T-helper 1 cell treated with Interleukin-12 subunit alpha and Interleukin-12 subunit beta and Interleukin-4 antibody, amounts not matched to agents 30 μg/mL and 1 μg/mL, for 36 hours (primary cell): Measurements from ENCODE around the gene ZNF41.
"Not testable (repeated sequence)": the region's sequence is repeated elsewhere in the genome, so short reads cannot be mapped to it uniquely, and the experiment has no call there.

Source experiments
- H3K27ac Mint-ChIP-seq: one replicate; pipeline ENCODE4 v1.8.0; 2021; ENCODE audit warnings: mild to moderate bottlenecking, mixed read lengths
- H3K27me3 Mint-ChIP-seq: one replicate; pipeline ENCODE4 v1.8.0; 2021; ENCODE audit warnings: low read depth, mixed read lengths
- H3K36me3 Mint-ChIP-seq: one replicate; pipeline ENCODE4 v1.8.0; 2021; ENCODE audit warnings: low read depth, mixed read lengths
- H3K4me1 Mint-ChIP-seq: one replicate; pipeline ENCODE4 v1.8.0; 2021; ENCODE audit warnings: low read depth, mixed read lengths
- H3K4me3 Mint-ChIP-seq: one replicate; pipeline ENCODE4 v1.8.0; 2021; ENCODE audit warnings: mild to moderate bottlenecking, moderate library complexity, mixed read lengths
- H3K9me3 Mint-ChIP-seq: one replicate; pipeline ENCODE4 v1.8.0; 2021; ENCODE audit warnings: mixed read lengths

The ZNF41 gene

GRCh38 chrX:47501226-47502074 lies 18.4 kb upstream of the ZNF41 start:
- Mint-ChIP-seq H3K36me3 (no peaks in the 10 kb centered on the region), H3K27ac (no peak overlapping the region), H3K4me3 (no peak overlapping the region)

GRCh38 chrX:47500554-47500953 lies 17.5 kb upstream of the ZNF41 start:
- H3K9me3 Mint-ChIP-seq, result no peaks in the 10 kb centered on the region
- no peaks in the 10 kb centered on the region for H3K27me3 Mint-ChIP-seq
- peaks cover 5% of the 10 kb centered on the region for H3K4me1 Mint-ChIP-seq
- no peaks in the 10 kb centered on the region for H3K36me3 Mint-ChIP-seq
- H3K4me3 Mint-ChIP-seq, result no peak overlapping the region
- no peak overlapping the region for H3K27ac Mint-ChIP-seq

More at GRCh38 chrX:47501226-47502074, 18.4 kb upstream of the ZNF41 start:
- Mint-ChIP-seq H3K4me1 (peaks cover 3% of the 10 kb centered on the region), H3K27me3 (no peaks in the 10 kb centered on the region), H3K9me3 (no peaks in the 10 kb centered on the region)

GRCh38 chrX:47499293-47499692 lies 16.3 kb upstream of the ZNF41 start:
- Mint-ChIP-seq H3K9me3 (no peaks in the 10 kb centered on the region), H3K27me3 (no peaks in the 10 kb centered on the region), H3K27ac (no peak overlapping the region), H3K4me3 (no peak overlapping the region), H3K36me3 (no peaks in the 10 kb centered on the region), H3K4me1 (peaks cover 5% of the 10 kb centered on the region)

GRCh38 chrX:47498411-47498810 lies 15.4 kb upstream of the ZNF41 start:
- Mint-ChIP-seq H3K27me3 (no peaks in the 10 kb centered on the region), H3K27ac (no peak overlapping the region), H3K36me3 (no peaks in the 10 kb centered on the region), H3K9me3 (no peaks in the 10 kb centered on the region), H3K4me1 (peaks cover 5% of the 10 kb centered on the region), H3K4me3 (no peak overlapping the region)

- Mint-ChIP-seq H3K4me1 (peaks cover 5% of the 10 kb centered on the region), H3K36me3 (no peaks in the 10 kb centered on the region), H3K4me3 (no peak overlapping the region), H3K9me3 (no peaks in the 10 kb centered on the region), H3K27ac (no peak overlapping the region), H3K27me3 (no peaks in the 10 kb centered on the region)
Measured at GRCh38 chrX:47497271-47497888, 14.4 kb upstream of the ZNF41 start.

GRCh38 chrX:47492133-47492532 lies 9.1 kb upstream of the ZNF41 start:
- not testable (repeated sequence) for H3K36me3 Mint-ChIP-seq, H3K4me3 Mint-ChIP-seq, H3K27ac Mint-ChIP-seq, H3K4me1 Mint-ChIP-seq, H3K27me3 Mint-ChIP-seq, H3K9me3 Mint-ChIP-seq

GRCh38 chrX:47489507-47490275 lies 6.7 kb upstream of the ZNF41 start:
- Mint-ChIP-seq H3K4me3 (no peak overlapping the region), H3K9me3 (no peaks in the 10 kb centered on the region), H3K4me1 (peaks cover 6% of the 10 kb centered on the region), H3K27me3 (no peaks in the 10 kb centered on the region), H3K27ac (no peak overlapping the region), H3K36me3 (no peaks in the 10 kb centered on the region)

GRCh38 chrX:47484885-47485284 lies 1.9 kb upstream of the ZNF41 start:
- no peak overlapping the region for H3K4me3 Mint-ChIP-seq
- no peaks in the 10 kb centered on the region for H3K9me3 Mint-ChIP-seq
- no peak overlapping the region for H3K27ac Mint-ChIP-seq
- peaks cover 28% of the 10 kb centered on the region for H3K4me1 Mint-ChIP-seq
- H3K27me3 Mint-ChIP-seq, result no peaks in the 10 kb centered on the region
- peaks cover 3% of the 10 kb centered on the region for H3K36me3 Mint-ChIP-seq

GRCh38 chrX:47483306-47484268 lies 565 bp upstream of the ZNF41 start:
- H3K9me3 Mint-ChIP-seq, result no peaks in the 10 kb centered on the region
- H3K27me3 Mint-ChIP-seq, result no peaks in the 10 kb centered on the region

GRCh38 chrX:47482065-47482511 lies 934 bp downstream of the ZNF41 start:
- peaks cover 9% of the 10 kb centered on the region for H3K36me3 Mint-ChIP-seq
- H3K4me1 Mint-ChIP-seq, result peaks cover 32% of the 10 kb centered on the region
- peak overlapping the region; percentile 99 for H3K4me3 Mint-ChIP-seq
- H3K9me3 Mint-ChIP-seq, result no peaks in the 10 kb centered on the region
- H3K27ac Mint-ChIP-seq, result peak overlapping the region; percentile 95
- H3K27me3 Mint-ChIP-seq, result no peaks in the 10 kb centered on the region

More at GRCh38 chrX:47483306-47484268, 565 bp upstream of the ZNF41 start:
- peak overlapping the region; percentile 99 for H3K4me3 Mint-ChIP-seq
- H3K36me3 Mint-ChIP-seq, result peaks cover 3% of the 10 kb centered on the region
- H3K4me1 Mint-ChIP-seq, result peaks cover 28% of the 10 kb centered on the region
- peak overlapping the region; percentile 95 for H3K27ac Mint-ChIP-seq

- Mint-ChIP-seq H3K36me3 (peaks cover 12% of the 10 kb centered on the region), H3K27ac (no peak overlapping the region), H3K4me1 (peaks cover 32% of the 10 kb centered on the region), H3K4me3 (peak overlapping the region; percentile 99), H3K9me3 (no peaks in the 10 kb centered on the region), H3K27me3 (no peaks in the 10 kb centered on the region)
Measured at GRCh38 chrX:47481160-47481559, 1.9 kb downstream of the ZNF41 start.

GRCh38 chrX:47480576-47480975 lies 2.4 kb downstream of the ZNF41 start:
- Mint-ChIP-seq H3K27ac (no peak overlapping the region), H3K4me3 (peak overlapping the region; percentile 21), H3K36me3 (peaks cover 15% of the 10 kb centered on the region), H3K4me1 (peaks cover 32% of the 10 kb centered on the region), H3K9me3 (no peaks in the 10 kb centered on the region), H3K27me3 (no peaks in the 10 kb centered on the region)

GRCh38 chrX:47475476-47475875 lies 7.5 kb downstream of the ZNF41 start:
- H3K27me3 Mint-ChIP-seq, result no peaks in the 10 kb centered on the region
- no peaks in the 10 kb centered on the region for H3K9me3 Mint-ChIP-seq
- peaks cover 20% of the 10 kb centered on the region for H3K36me3 Mint-ChIP-seq
- H3K27ac Mint-ChIP-seq, result no peak overlapping the region
- H3K4me1 Mint-ChIP-seq, result peaks cover 6% of the 10 kb centered on the region
- H3K4me3 Mint-ChIP-seq, result no peak overlapping the region

- H3K27me3 Mint-ChIP-seq, result no peaks in the 10 kb centered on the region
- peaks cover 5% of the 10 kb centered on the region for H3K9me3 Mint-ChIP-seq
- H3K4me1 Mint-ChIP-seq, result no peaks in the 10 kb centered on the region
- no peak overlapping the region for H3K4me3 Mint-ChIP-seq
- peaks cover 40% of the 10 kb centered on the region for H3K36me3 Mint-ChIP-seq
- no peak overlapping the region for H3K27ac Mint-ChIP-seq
Measured at GRCh38 chrX:47467106-47467505, 15.9 kb downstream of the ZNF41 start.
